GM18498 (cell line): ENCODE results near the gene FGF18.
"Not testable (repeated sequence)": the region's sequence is repeated elsewhere in the genome, so short reads cannot be mapped to it uniquely, and the experiment has no call there.

ENCODE experiments used
- ATAC-seq: cut with Tn5 transposase; IDR thresholded peaks from one replicate; pipeline ENCODE4 v1.9.1; 2021; ENCODE audit warnings: mild to moderate bottlenecking, moderate library complexity; ENCODE audit not compliant: unreplicated experiment

Gene FGF18

GRCh38 chr5:171418982-171419687 lies at the start of gene FGF18:
TSS of gene FGF18 (plus strand) at chr5:171419647. CDS start at chr5:171420200, 553 bp downstream.
- ATAC-seq, result peak; percentile 51

- ATAC-seq, result no peak
Observed at GRCh38 chr5:171369898-171370297, 49.5 kb upstream of the FGF18 start.

GRCh38 chr5:171370881-171371280 lies 48.6 kb upstream of the FGF18 start:
- not testable (repeated sequence) for ATAC-seq

GRCh38 chr5:171371326-171371725 lies 48.1 kb upstream of the FGF18 start:
- no peak for ATAC-seq

- ATAC-seq, result no peak
Observed at GRCh38 chr5:171379961-171380360, 39.5 kb upstream of the FGF18 start.

GRCh38 chr5:171384416-171384815 lies 35.0 kb upstream of the FGF18 start:
- not testable (repeated sequence) for ATAC-seq

GRCh38 chr5:171384999-171385398 lies 34.4 kb upstream of the FGF18 start:
- not testable (repeated sequence) for ATAC-seq

- no peak for ATAC-seq
Observed at GRCh38 chr5:171386006-171386671, 33.3 kb upstream of the FGF18 start.

GRCh38 chr5:171386861-171387344 lies 32.5 kb upstream of the FGF18 start:
- ATAC-seq, result no peak

- peak; percentile 86 for ATAC-seq
Observed at GRCh38 chr5:171387345-171387969, 32.0 kb upstream of the FGF18 start, which contains the start of gene NPM1. TSS of gene NPM1 (plus strand) at chr5:171387849. CDS start at chr5:171387949, 100 bp downstream.

GRCh38 chr5:171387970-171388815 lies 31.3 kb upstream of the FGF18 start:
- ATAC-seq, result peak; percentile 49

GRCh38 chr5:171388816-171389168 lies 30.7 kb upstream of the FGF18 start:
- no peak for ATAC-seq

- ATAC-seq, result no peak
Observed at GRCh38 chr5:171390883-171391677, 28.4 kb upstream of the FGF18 start.

GRCh38 chr5:171391996-171392577 lies 27.4 kb upstream of the FGF18 start:
- no peak for ATAC-seq

- ATAC-seq, result no peak
Observed at GRCh38 chr5:171392585-171393159, 26.8 kb upstream of the FGF18 start.

- no peak for ATAC-seq
Observed at GRCh38 chr5:171395042-171395441, 24.4 kb upstream of the FGF18 start.

GRCh38 chr5:171396583-171396982 lies 22.9 kb upstream of the FGF18 start:
- ATAC-seq, result not testable (repeated sequence)

- ATAC-seq, result no peak
Observed at GRCh38 chr5:171397190-171397589, 22.3 kb upstream of the FGF18 start.

- ATAC-seq, result no peak
Observed at GRCh38 chr5:171397599-171397998, 21.8 kb upstream of the FGF18 start.
